ENCODE results near the gene CTTNBP2NL.
"Not testable (repeated sequence)": the region's sequence is repeated elsewhere in the genome, so short reads cannot be mapped to it uniquely, and the experiment has no call there.

CTTNBP2NL gene

GRCh38 chr1:112386731-112387346 lies 9.2 kb upstream of the CTTNBP2NL start:
- no peak for DNase-seq (ENCODE audit: low read depth in 2 of 2)

- DNase-seq (ENCODE audit: low read depth in 2 of 2) = no peak
These were observed 8.2 kb upstream of the CTTNBP2NL start for GRCh38 chr1:112387807-112388206.

- DNase-seq (ENCODE audit: low read depth in 2 of 2) = no peak
These were observed 7.6 kb upstream of the CTTNBP2NL start for GRCh38 chr1:112388436-112388835.

GRCh38 chr1:112389689-112390088 lies 6.3 kb upstream of the CTTNBP2NL start:
- DNase-seq (ENCODE audit: low read depth in 2 of 2) = no peak

GRCh38 chr1:112390335-112390734 lies 5.7 kb upstream of the CTTNBP2NL start:
- not testable (repeated sequence) for DNase-seq (ENCODE audit: low read depth in 2 of 2)

- peak; percentile 57 to 60 for DNase-seq (ENCODE audit: low read depth in 2 of 2)
These were observed 5.0 kb upstream of the CTTNBP2NL start for GRCh38 chr1:112390775-112391602.

- no peak for DNase-seq (ENCODE audit: low read depth in 2 of 2)
These were observed 4.4 kb upstream of the CTTNBP2NL start for GRCh38 chr1:112391603-112391940.

GRCh38 chr1:112393631-112393974 lies 2.4 kb upstream of the CTTNBP2NL start:
- DNase-seq (ENCODE audit: low read depth in 2 of 2) = no peak

GRCh38 chr1:112394743-112395062 lies 1.3 kb upstream of the CTTNBP2NL start:
- DNase-seq (ENCODE audit: low read depth in 2 of 2) = no peak

- DNase-seq (ENCODE audit: low read depth in 2 of 2) = no peak
These were observed 676 bp upstream of the CTTNBP2NL start for GRCh38 chr1:112395256-112395820.

GRCh38 chr1:112396653-112397471 lies 848 bp downstream of the CTTNBP2NL start:
- no peak for DNase-seq (ENCODE audit: low read depth in 2 of 2)

- DNase-seq (ENCODE audit: low read depth in 2 of 2) = no peak
These were observed 1.8 kb downstream of the CTTNBP2NL start for GRCh38 chr1:112397841-112398240.

GRCh38 chr1:112399456-112399855 lies 3.4 kb downstream of the CTTNBP2NL start:
- no peak for DNase-seq (ENCODE audit: low read depth in 2 of 2)

- DNase-seq (ENCODE audit: low read depth in 2 of 2) = not testable (repeated sequence)
These were observed 4.7 kb downstream of the CTTNBP2NL start for GRCh38 chr1:112400706-112401105.

GRCh38 chr1:112402682-112403643 lies 6.9 kb downstream of the CTTNBP2NL start:
- DNase-seq (ENCODE audit: low read depth in 2 of 2) = no peak

- DNase-seq (ENCODE audit: low read depth in 2 of 2) = no peak
These were observed 10.8 kb downstream of the CTTNBP2NL start for GRCh38 chr1:112406771-112407170.

GRCh38 chr1:112409414-112409813 lies 13.4 kb downstream of the CTTNBP2NL start:
- DNase-seq (ENCODE audit: low read depth in 2 of 2) = no peak

GRCh38 chr1:112410673-112411072 lies 14.7 kb downstream of the CTTNBP2NL start:
- no peak for DNase-seq (ENCODE audit: low read depth in 2 of 2)

- DNase-seq (ENCODE audit: low read depth in 2 of 2) = no peak
These were observed 21.3 kb downstream of the CTTNBP2NL start for GRCh38 chr1:112417271-112417670.

GRCh38 chr1:112418099-112418892 lies 22.3 kb downstream of the CTTNBP2NL start:
- no peak for DNase-seq (ENCODE audit: low read depth in 2 of 2)

Measured in stimulated activated CD4-positive, alpha-beta T cell treated with anti-CD3 and anti-CD28 coated beads, Interleukin-1b, Interleukin-23, amount 100 ng/mL, for 1 hour (primary cell).